Measurements from ENCODE around the gene ZNF609.

Gene ZNF609, protein sequence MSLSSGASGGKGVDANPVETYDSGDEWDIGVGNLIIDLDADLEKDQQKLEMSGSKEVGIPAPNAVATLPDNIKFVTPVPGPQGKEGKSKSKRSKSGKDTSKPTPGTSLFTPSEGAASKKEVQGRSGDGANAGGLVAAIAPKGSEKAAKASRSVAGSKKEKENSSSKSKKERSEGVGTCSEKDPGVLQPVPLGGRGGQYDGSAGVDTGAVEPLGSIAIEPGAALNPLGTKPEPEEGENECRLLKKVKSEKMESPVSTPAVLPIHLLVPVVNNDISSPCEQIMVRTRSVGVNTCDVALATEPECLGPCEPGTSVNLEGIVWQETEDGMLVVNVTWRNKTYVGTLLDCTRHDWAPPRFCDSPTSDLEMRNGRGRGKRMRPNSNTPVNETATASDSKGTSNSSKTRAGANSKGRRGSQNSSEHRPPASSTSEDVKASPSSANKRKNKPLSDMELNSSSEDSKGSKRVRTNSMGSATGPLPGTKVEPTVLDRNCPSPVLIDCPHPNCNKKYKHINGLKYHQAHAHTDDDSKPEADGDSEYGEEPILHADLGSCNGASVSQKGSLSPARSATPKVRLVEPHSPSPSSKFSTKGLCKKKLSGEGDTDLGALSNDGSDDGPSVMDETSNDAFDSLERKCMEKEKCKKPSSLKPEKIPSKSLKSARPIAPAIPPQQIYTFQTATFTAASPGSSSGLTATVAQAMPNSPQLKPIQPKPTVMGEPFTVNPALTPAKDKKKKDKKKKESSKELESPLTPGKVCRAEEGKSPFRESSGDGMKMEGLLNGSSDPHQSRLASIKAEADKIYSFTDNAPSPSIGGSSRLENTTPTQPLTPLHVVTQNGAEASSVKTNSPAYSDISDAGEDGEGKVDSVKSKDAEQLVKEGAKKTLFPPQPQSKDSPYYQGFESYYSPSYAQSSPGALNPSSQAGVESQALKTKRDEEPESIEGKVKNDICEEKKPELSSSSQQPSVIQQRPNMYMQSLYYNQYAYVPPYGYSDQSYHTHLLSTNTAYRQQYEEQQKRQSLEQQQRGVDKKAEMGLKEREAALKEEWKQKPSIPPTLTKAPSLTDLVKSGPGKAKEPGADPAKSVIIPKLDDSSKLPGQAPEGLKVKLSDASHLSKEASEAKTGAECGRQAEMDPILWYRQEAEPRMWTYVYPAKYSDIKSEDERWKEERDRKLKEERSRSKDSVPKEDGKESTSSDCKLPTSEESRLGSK (N-terminal part only)

DNA sequence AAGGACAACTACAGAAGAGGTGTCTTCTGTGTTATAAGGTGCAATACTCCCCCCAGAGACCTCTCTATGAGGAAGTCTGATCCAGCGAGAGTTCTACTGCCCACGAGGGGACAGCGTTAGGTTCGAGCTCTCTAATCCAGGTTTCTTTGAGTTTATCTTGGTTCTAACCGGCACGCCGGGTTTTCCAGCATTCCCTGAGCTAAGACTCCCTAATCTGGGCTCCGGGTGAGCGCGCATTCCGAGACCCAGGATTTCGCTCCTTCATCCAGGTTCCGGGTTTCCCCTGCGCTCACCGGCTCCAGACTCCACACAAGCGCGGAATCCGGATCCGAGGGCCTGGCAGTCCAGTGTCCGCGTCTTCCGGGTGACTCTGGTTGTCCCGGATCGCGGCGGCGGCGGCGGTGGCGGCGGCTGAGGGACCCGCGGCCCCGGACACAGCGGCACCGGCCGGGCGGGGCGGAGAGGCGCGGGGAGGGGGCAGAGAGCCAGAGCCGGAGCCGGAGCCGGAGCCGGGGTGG lies at the start of gene ZNF609:
Gene ZNF609 (plus strand): TSS at position 373 of the 518 bp plus-strand sequence. CDS start 38,842 bp downstream, outside the sequence.
- peak; percentile 95 for DNase-seq (ENCODE audit: low spot score)

DNA sequence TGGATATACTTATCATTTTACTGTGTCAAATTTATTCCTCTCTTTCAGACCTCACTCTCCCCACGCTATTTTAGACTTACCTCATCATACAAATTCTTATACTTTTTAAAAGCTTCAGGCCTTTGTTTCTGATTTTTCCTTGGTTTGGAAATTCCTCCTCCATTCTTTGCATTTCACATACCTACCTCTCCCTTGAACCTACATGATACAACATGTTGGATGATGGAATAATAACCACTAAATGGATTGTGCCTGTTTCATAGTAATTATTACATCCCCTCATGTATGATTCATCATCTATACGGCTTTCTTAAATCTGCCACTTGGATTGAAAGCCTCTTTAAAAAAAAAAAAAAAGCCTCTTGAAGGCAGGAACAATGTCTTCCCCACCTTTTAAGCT lies 48.2 kb upstream of the ZNF609 start:
- DNase-seq (ENCODE audit: low spot score) = no peak

DNA sequence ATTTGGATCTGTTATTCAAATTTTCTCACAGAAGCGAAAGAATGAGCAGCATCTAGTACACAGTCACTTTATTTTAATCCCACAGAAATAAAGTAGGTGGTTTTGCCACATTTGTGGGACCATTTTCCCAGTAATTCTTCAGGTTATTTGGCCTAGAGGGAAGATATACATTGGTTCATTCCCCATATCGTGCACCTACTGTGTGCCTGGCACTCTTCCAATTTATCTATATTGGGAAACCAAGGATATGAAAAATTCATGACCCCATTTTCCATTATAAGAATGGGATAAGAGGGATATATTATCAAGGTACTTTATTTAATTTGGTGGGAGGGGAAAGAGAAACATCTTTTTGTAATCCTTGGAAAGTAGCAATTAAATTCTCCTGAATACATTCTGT lies 37.7 kb upstream of the ZNF609 start:
- DNase-seq (ENCODE audit: low spot score) = no peak

DNA sequence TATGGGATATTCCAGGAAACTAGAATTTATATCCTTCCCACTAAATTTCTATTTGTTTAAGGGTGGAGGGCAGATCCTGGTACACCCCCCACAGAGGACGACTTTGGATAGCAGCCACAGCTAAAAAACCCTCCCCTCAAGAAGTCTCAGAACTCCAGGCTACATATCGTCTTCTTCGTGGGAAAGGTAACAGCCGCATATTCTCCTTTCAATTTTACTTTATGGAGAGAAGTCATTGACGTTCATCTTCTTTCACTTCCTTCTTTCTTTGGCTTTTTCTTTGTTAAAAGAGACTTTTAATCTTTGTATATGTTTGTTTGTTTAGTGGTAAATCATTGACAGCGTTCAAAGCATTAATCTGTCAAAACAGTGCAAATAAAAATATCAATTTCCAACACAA lies 36.4 kb upstream of the ZNF609 start:
- no peak for DNase-seq (ENCODE audit: low spot score)

DNA sequence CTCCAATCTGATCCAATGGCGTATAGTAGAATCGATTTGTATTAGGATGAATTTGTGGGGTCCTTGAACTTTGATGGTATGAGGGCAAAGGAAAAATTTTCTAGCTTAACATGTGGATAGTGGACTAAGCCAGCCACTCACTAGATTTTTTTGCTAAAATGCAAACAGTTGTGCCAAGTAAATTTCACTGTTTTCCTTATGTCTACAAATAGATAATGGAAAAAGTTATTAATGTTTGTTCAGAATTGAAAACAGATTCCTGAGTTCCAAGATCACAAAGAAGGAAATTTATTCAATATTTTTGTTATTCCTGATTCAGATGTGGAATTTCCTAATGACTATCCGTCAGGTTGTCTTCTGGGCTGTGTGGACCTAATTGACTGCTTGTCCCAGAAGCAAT lies 35.2 kb upstream of the ZNF609 start:
- no peak for DNase-seq (ENCODE audit: low spot score)

DNA sequence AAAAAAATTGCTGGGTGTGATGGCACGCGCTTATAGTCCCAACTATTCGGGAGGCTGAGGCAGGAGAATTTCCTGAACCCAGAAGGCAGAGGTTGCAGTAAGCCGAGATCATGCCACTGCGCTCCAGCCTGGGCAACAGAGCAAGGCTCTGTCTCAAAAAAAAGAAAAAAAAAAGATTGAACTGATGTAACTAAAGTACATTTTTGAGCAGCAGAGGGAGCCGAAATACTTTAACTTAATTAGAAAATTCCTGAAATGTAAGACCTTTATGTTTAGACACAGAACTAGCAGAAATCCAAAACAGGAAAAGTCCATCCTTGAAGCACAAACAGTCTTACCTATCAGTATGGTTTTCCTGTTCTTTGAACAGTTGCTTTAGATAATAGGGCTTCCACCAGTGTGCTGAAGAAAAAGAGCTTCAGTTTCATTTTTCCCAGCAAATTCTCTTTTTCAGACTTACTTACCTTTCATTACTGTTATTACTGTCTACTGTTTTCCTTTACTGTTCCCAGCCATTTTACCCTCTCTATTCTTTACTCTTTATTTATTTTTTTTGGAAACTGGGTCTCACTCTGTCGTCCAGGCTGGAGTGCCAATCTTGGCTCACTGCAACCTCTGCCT lies 33.4 kb upstream of the ZNF609 start:
- DNase-seq (ENCODE audit: low spot score) = no peak

DNA sequence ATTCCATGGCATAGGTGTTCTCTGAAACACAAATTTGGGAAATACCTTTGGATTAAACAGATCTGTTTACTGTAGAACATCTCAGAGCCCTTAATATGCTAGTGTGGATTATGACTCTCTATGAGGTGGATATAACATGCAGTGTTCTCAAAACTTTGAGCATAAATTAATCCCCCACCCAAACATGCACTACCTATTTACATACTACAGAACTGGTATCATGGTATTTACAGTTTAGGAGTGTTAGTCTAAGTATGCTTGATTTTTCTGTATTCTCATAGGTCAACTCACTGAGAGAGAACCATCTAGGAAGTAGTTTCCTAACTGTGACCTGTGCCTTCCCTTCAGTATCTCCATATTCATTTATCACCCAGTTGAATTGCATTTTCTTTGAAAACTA lies 30.9 kb upstream of the ZNF609 start:
- no peak for DNase-seq (ENCODE audit: low spot score)

DNA sequence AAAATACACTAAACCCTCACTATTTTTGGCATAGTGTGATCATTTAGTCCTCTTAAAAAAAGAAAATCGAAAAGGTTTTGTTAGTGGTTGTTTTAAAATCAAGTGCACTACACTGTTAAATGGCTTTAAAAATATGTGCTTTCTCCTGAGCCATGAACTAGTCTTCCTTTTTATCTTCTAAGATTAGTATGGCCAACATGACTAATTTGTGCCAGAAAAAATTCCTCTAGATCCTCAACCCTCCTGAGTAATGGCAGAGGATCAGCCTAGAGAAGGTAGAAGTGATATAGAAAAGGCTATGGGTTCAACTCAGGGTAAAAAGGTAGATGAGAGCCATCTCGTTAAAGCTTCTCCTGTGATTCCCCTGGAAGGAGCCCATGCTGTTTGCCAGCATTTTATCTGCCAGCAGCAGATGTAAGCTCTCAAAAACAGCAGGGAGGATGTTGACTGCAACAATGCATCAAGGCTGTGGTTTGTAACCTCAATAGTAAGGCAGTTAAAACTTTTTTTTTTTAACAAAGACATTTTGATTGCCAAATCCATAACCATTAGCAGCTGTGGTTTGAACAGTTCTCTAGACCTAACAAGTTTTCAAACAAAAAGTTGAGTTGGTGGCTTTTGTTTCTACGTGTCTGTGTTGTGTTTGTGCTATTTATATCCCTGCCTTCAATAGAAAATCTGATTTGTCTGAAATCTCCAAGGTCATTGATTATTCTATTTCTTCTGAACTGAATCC lies 30.2 kb upstream of the ZNF609 start:
- DNase-seq (ENCODE audit: low spot score) = no peak

DNA sequence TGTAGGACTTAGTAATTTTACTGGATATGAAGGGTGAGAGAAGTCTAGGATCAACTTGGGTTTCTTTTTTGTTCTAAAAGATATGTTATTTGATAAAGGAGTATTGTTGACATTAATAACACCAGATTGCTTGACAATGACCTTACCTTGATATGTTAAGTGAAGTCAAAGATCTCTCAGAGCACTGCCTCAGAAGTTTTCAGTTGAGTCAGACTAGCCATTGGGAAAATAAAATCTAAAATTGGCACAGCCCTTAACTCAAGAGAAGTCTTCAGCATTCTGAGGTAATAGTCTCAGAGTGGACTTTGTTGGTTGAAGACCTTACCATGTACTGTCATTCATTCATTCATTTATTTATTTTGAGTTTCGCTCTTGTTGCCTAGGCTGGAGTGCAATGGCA lies 22.4 kb upstream of the ZNF609 start:
- no peak for DNase-seq (ENCODE audit: low spot score)

DNA sequence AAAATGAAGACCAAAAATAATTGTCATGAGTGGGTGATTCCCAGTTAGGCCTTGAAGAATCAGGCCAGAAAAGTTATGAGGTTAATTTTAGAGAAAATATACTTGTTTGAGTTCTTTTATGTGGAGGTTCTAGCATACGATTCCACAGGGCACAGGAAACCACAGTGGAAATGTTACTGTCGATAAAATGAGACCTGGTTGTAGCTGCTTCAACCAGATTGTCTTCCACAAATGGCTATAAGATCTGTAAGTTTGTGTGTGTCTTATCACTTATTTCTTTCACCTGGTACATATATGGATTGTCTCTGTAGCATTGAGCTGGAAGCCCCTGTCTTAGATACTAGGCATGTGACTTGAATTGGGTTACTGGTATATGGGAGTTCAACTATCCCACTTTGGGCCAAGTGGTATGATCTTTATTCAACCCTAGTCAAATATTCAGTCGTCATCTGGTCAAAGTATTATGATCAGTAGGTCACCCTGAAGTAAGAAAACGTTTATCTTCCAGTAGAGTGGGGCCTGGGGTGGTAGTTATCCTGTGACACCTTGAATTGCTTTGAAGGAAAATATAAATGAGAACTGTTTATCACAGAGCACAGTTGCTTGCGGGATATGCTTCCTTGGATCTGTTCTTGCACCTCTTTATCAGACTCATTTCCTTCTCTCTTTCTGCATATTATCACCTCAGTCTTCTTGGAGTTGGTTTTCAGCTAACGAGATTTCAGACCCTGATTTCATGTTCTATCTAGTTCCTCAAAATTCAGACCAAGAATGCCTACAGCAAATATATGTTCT lies 21.5 kb upstream of the ZNF609 start:
- no peak for DNase-seq (ENCODE audit: low spot score)

DNA sequence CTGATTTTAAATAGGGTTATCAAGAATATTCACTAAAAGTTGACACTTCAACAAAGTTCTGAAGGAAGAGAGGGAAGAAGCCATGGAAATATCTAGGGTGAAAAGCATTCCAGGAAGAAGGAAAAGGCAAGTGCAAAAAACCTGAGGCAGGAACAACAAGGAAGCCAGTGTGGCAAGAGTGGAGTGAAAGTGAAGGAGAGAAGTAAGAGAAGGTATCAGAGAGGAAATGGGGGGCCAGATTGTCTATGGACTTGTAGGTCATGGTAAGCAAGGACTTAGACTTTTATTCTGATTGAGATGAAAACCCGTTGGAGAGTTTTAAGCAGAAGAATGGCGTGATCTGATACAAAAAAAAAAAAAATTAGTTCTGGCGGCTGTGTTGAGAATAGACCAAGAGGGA lies 18.5 kb upstream of the ZNF609 start:
- DNase-seq (ENCODE audit: low spot score) = no peak

DNA sequence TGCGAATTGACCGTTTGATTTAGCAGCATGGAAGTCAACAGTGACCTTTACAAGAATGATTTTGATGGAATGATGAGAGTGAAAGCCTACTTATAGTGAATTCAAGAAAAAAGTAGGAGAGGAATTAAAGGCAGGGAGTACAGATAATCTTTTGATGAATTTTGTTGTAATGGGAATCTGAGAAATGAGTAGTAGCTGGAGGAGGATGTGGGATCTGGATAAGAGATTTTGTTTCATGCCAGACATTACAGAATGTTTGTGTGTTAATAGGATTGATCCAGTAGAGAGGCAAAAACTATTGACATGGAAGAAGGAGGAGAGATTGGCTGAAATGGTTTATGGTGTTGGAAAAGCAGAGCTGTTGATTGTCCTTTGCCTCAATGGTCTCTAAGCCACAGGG lies 17.4 kb upstream of the ZNF609 start:
- no peak for DNase-seq (ENCODE audit: low spot score)

DNA sequence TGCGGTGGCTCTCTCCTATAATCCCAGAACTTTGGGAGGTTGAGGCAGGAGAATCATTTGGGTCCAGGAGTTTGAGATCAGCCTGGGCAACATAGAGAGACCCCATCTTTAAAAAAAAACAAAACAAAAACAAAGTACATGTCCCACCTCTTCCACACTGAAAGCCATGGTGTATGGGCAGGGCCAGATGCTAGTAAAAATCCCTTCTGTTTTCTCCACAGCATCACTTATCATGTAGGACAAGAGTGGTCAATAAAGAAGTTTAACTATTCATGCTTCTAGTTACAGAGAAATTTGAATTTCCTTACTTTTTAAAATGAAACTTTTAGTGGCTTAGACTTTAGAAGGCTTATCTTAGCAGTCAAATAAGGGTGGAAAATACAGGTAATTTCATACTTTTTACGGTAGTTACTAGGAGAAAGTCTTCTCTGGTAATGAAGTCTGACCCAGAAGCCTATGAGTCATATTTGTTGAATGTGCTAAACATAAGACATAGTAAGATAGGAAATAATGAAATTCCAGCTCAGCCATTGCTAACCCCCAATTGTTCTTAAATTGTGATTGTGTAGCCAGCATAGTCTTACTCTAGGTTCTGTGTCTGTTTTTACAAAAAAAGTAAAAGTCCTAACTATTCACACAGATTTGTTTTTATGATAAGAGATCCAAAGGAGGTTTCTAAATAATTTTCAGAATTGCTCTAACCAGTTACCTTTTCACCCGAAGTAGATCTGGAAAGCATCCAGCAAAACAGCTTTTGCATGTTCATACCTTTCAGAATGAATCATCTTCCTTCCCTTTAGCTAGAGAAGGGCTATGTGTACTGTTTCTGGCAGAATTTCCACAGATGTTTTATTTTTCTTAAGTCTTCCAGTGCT lies 16.4 kb upstream of the ZNF609 start:
- DNase-seq (ENCODE audit: low spot score) = peak; percentile 42

DNA sequence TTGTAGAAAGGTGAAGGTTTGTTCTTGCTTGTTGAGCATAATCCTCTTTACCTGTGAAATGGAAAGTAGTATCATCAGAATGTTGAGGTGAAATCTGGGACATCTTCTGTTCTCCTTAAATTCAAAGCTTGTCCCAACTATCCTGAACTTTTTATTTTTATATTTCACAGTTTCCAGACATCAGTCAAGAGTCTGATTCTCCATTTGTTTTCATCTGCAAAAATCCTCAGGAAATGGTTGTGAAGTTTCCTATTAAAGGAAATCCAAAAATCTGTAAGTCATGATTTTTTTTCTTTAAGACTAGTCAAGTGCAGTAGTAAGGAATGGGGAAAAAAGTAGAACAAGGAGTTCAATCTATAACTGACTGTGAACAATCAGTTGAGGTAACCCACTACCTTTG lies 15.5 kb upstream of the ZNF609 start:
- DNase-seq (ENCODE audit: low spot score) = no peak

DNA sequence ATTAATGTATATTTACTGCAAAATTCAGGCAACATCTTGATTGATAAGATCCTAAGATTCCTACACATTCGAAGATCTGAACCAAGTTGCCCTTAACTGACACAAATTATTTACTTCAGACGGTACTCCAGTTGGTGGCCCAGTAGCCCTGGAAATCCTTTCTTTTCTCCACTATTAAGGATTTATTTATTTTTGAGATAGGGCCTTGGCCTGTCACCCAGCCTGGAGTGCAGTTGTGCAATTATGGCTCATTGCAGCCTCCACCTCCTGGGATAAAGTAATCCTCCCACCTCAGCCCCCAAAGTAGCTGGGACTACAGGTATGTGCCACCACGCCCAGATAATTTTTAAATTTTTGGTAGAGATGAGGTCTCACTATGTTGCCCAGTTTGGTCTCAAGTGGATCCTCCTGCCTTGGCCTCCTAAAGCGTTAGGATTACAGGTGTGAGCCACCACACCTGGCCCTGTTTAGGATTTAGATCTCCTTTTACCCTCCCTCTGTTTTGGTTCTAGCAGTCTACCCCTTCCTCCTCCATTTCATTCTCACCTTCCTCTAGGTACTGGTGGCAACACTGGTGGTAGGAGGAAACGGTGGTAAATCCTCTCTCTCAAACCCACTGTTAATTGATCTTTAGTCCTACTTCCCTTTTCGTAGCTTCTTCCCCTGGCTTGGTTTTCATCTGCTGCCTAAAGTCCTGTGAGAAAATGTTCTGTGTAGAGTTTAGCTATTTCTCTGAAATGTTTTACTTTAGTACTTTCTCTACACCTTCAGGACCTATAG lies 12.7 kb upstream of the ZNF609 start:
- no peak for DNase-seq (ENCODE audit: low spot score)

DNA sequence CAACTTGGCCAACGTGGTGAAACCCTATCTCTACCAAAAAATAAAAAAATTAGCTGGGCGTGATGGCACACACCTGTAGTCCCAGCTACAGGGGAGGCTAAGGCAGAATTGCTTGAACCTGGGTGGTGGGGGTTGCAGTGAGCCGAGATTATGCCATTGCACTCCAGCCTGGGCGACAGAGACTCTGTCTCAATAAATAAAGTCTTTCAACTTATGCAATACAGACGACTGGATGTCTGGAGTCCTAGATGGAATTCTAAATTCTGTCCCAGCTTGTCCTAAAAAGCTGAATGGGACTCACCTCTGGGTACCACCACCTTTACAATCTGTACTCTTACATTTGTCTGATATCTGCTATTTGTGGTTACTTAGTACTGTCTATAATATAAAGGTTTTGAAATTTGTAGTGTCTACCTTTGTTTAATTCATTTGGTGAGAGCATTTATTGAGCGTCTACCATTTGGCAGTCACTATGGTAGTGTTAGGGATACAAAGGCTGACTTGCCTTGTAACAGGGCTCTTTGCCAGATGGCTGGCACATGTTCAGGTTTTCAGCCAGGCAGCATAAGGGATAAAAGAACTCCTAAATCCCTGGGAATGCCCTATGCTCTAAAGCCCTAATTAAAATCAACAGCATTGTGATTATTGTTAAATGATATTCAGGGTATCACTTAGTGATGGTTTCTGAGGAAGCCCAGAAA lies 7.2 kb upstream of the ZNF609 start:
- DNase-seq (ENCODE audit: low spot score) = no peak

DNA sequence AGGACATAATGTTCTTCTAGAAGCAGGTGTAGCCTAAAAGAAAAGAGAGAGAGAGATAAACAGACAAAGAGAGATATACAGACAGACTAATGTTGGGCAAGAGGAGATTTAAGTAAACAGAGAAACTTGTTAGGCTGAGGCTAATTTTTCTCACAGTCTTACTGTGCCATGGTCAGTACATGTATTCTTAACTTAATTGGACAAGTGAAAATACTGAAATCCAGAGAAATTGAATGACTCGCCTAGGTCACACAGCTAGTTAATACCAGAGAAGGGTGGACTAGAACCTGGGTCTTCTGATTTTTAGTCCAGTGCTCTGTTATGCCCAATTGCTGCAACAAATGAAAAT lies 6.7 kb upstream of the ZNF609 start:
- DNase-seq (ENCODE audit: low spot score) = no peak

DNA sequence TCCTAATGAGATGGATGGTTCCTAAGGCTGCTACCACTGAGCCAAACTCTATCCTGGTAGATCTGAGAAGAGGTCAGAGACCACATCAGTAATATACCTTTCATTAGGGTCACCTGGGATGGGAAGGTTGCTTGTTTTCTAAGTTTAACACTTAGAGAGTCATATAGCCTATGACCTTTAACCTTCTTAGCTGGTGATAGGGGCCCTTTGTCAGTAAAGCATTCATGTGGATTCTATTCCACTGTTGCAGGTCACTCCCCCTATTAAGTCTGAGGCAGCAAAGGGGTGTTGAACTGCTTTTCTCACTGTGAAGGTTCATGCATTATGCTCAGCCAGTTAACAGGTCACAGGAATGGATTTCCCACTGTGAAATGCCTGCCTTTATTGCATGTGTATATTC lies 6.1 kb upstream of the ZNF609 start:
- no peak for DNase-seq (ENCODE audit: low spot score)

Measured in COLO829 (cell line).